ENCODE results near the gene NSUN7.

DNA sequence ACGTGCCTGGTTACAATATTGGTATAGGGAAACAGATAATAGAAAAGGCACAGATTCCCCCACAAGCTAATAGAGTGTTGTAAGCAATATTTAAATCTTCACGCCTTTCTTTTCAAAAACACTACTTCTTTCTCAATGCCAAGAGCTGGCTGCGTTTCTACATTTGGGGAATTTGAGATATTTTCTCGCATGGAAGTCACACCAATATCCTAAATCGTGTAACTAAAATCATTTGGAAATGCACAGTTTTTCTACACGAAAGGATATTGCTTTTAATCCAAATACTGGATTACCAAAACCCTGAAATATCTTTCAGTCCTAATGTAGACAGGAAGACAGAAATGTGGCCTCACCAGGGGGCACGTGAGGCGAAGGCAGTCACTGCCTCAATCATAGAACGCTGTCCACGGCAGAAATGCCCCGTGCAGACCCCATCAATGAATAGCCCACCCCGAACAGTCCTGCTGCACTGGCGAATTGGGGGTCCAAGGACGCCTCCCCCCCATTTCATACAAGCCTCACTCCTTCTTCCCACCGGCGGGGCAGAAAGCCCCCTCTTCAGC lies 106.6 kb downstream of the NSUN7 start:
- TF ChIP-seq POLR2AphosphoS5 (IDR thresholded peaks at IDR 0.05): no peak
- TF ChIP-seq, protein P1, sequence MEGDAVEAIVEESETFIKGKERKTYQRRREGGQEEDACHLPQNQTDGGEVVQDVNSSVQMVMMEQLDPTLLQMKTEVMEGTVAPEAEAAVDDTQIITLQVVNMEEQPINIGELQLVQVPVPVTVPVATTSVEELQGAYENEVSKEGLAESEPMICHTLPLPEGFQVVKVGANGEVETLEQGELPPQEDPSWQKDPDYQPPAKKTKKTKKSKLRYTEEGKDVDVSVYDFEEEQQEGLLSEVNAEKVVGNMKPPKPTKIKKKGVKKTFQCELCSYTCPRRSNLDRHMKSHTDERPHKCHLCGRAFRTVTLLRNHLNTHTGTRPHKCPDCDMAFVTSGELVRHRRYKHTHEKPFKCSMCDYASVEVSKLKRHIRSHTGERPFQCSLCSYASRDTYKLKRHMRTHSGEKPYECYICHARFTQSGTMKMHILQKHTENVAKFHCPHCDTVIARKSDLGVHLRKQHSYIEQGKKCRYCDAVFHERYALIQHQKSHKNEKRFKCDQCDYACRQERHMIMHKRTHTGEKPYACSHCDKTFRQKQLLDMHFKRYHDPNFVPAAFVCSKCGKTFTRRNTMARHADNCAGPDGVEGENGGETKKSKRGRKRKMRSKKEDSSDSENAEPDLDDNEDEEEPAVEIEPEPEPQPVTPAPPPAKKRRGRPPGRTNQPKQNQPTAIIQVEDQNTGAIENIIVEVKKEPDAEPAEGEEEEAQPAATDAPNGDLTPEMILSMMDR (IDR thresholded peaks at IDR 0.05): no peak
